GM10248 (cell line): ENCODE data around the gene TPP2.

ENCODE experiments used
- CTCF ChIA-PET: fragments of 300-600 bp; sonication (Branson Sonifier 250); formaldehyde crosslinking; extraction: SDS; loops from one replicate; lab custom pipeline; 2021; ENCODE audit warnings: antibody characterized with exemption; lab: Yijun Ruan, JAX
- POLR2A ChIA-PET: fragments of 350-650 bp; sonication (Branson Sonifier 250); formaldehyde crosslinking; extraction: SDS; loops from one replicate; lab custom pipeline; 2020; ENCODE audit warnings: antibody characterized with exemption; lab: Yijun Ruan, JAX
- DNase-seq: peaks from one replicate; pipeline ENCODE4 v3.0.0; 2012; ENCODE audit errors: extremely low spot score
- TF ChIP-seq, protein P1 (sequence below): IDR thresholded peaks from 2 replicates; pipeline ENCODE4 v1.5.1; 2012; ENCODE audit warnings: mild to moderate bottlenecking, low read depth; ENCODE audit errors: extremely low read depth, missing control alignments, control extremely low read depth

TPP2 gene

GRCh38 chr13:102642029-102642428 is 45.2 kb downstream of the TPP2 start:
- CTCF ChIA-PET: interaction anchor here (1.0 to 2.6 kb wide), 5 partner anchors 9 to 177 kb away, joined by 3 to 9 read pairs (median 4); no protein-coding TSS in a partner anchor
- no peak for DNase-seq
- TF ChIP-seq, protein P1, sequence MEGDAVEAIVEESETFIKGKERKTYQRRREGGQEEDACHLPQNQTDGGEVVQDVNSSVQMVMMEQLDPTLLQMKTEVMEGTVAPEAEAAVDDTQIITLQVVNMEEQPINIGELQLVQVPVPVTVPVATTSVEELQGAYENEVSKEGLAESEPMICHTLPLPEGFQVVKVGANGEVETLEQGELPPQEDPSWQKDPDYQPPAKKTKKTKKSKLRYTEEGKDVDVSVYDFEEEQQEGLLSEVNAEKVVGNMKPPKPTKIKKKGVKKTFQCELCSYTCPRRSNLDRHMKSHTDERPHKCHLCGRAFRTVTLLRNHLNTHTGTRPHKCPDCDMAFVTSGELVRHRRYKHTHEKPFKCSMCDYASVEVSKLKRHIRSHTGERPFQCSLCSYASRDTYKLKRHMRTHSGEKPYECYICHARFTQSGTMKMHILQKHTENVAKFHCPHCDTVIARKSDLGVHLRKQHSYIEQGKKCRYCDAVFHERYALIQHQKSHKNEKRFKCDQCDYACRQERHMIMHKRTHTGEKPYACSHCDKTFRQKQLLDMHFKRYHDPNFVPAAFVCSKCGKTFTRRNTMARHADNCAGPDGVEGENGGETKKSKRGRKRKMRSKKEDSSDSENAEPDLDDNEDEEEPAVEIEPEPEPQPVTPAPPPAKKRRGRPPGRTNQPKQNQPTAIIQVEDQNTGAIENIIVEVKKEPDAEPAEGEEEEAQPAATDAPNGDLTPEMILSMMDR: no peak
- POLR2A ChIA-PET: no interaction called here

GRCh38 chr13:102642475-102642874 is 45.7 kb downstream of the TPP2 start:
- ChIA-PET POLR2A (no interaction called here), CTCF (interaction anchor here (1.0 to 2.6 kb wide), 5 partner anchors 8 to 176 kb away, joined by 3 to 9 read pairs (median 4); no protein-coding TSS in a partner anchor)
- DNase-seq: no peak
- TF ChIP-seq, protein P1: no peak

DNA sequence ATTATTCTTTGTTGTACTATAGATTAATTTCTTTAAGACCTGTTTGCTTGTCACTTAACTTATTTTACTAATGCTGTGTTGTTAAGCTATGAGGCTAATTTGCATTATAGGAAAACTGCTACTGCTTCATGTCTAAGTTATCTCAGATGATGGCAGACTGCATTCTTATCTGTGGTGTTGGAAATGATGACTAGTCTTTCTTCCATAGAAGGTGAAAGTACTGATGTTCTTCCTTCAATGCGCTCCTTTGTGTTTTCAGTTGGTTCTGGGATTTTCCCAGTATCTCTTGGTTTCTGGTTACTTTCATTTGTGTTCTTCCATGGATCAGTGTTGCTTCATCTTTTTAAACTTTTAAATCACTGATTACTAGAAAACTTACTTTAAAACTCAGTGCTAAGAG is 46.9 kb downstream of the TPP2 start:
- TF ChIP-seq, protein P1: no peak
- ChIA-PET CTCF (interaction anchor here (1.1 to 1.4 kb wide), 2 partner anchors 12 to 21 kb away, joined by 3 read pairs; no protein-coding TSS in a partner anchor), POLR2A (no interaction called here)

DNA sequence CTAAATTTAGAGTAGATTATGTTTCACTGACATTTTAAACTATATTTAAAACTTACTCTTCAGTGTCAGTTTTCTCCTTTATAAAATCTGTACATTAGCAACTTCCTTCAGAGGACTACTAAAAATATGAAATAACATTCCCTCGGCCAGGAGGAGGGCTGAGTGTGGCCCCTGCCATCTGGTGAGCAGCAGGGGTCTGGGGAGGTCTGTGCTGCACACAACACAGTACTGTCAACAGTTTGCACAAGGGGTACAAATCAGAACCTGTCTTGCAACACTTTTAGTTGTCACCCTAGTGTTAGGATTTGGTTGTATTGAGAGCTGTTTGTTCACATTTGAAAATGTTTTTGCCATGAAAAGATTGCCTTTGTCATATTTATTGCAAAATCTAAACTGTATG is 48.9 kb downstream of the TPP2 start:
- ChIA-PET POLR2A (no interaction called here), CTCF (interaction anchor here (1.1 to 1.7 kb wide), 3 partner anchors 10 to 224 kb away, joined by 3 to 4 read pairs (median 3); no protein-coding TSS in a partner anchor)
- TF ChIP-seq, protein P1: no peak
- DNase-seq: no peak

More for the DNA sequence above, 46.9 kb downstream of the TPP2 start:
- no peak for DNase-seq

DNA sequence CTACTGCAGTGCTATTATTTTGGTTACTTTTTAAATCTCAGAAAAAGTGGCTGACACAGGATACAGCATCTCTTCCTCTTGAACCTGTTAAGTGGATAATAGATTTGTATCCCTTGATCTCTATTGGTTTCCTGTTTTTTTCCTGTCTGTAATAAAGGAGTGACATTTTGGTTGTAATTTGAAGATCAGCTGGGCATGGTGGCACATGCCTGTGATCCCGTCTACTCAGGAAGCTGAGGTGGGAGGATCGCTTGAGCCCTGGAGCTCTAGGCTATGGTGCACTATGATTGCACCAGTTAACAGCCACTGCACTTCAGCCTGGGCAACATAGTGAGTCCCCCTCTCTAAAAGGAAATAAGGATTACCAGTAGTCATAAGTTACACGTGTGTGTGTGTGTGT is 51.3 kb downstream of the TPP2 start:
- DNase-seq: no peak
- ChIA-PET CTCF (no interaction called here), POLR2A (no interaction called here)
- TF ChIP-seq, protein P1: no peak

- DNase-seq: no peak
- CTCF ChIA-PET: interaction anchor here (1.4 to 1.7 kb wide), 4 partner anchors 9 to 18 kb away, joined by 3 to 5 read pairs (median 4); no protein-coding TSS in a partner anchor
- TF ChIP-seq, protein P1: no peak
- POLR2A ChIA-PET: no interaction called here
These were observed 53.7 kb downstream of the TPP2 start for GRCh38 chr13:102650444-102650843.

- ChIA-PET POLR2A (no interaction called here), CTCF (interaction anchor here (1.4 to 1.7 kb wide), 4 partner anchors 9 to 60 kb away, joined by 4 to 8 read pairs (median 5); no protein-coding TSS in a partner anchor)
- no peak for DNase-seq
- TF ChIP-seq, protein P1: no peak
These were observed 54.6 kb downstream of the TPP2 start for GRCh38 chr13:102651392-102651791.
